Thoracic aorta (tissue), 2 donors: ENCODE data around the gene SERPINE1. TPM values are rescaled to one million over a fixed set of nuclear protein-coding genes. Genes with fewer than 3 reads are reported as not detected.

Experiments
- ATAC-seq: fragments of 150-250 bp; one replicate; pipeline ENCODE4 v1.8.0; 2017; ENCODE audit warnings: low read depth; ENCODE audit not compliant: insufficient number of reproducible peaks, low FRiP score
- DNase-seq: peaks from one replicate; pipeline ENCODE4 v3.0.0-alpha.2; 2020; ENCODE audit warnings: low spot score
- H3K27ac ChIP-seq, 2 donors: fragments of 200-600 bp; sonication (generic); 1 replicate in 1 of 2; 2 replicates in 1 of 2; pipeline ENCODE4 v1.5.1; 2016; ENCODE audit warnings: mild to moderate bottlenecking in 2 of 2, moderate library complexity in 2 of 2
- H3K27me3 ChIP-seq: fragments of 200-600 bp; sonication (generic); replicated peaks from 2 replicates; pipeline ENCODE4 v1.6.0; 2016; ENCODE audit warnings: mild to moderate bottlenecking; ENCODE audit not compliant: insufficient read depth
- H3K36me3 ChIP-seq: fragments of 200-600 bp; sonication (generic); one replicate; pipeline ENCODE4 v1.5.1; 2016
- H3K4me1 ChIP-seq, 2 donors: fragments of 200-600 bp; sonication (generic); 1 replicate in 1 of 2; 2 replicates in 1 of 2; pipeline versions ENCODE4 v1.5.1 to v1.6.0; 2016; ENCODE audit warnings: low read depth in 2 of 2, mild to moderate bottlenecking in 1 of 2; ENCODE audit not compliant: control insufficient read depth in 1 of 2
- H3K4me3 ChIP-seq: fragments of 200-600 bp; sonication (generic); 2 replicates; pipeline ENCODE4 v1.5.1; 2016; ENCODE audit warnings: mild to moderate bottlenecking
- H3K9me3 ChIP-seq: fragments of 200-600 bp; sonication (generic); 2 replicates; pipeline ENCODE4 v1.5.1; 2016
- total RNA-seq, 2 donors: library from RNA; depleted of rRNA; stranded (reverse); fragments of >200 nt; gene quantifications; one replicate each; pipeline versions ENCODE4 v1.1.0 to v1.2.3, GENCODE V29; 2016
- TF ChIP-seq, protein P1 (sequence below): fragments of 200-600 bp; sonication (generic); IDR thresholded peaks from one replicate; pipeline ENCODE4 v1.5.1; 2019; ENCODE audit warnings: antibody characterized with exemption

SERPINE1 gene
- total RNA-seq, 2 donors from 2014 or later = 542 to 1,009 TPM

DNA sequence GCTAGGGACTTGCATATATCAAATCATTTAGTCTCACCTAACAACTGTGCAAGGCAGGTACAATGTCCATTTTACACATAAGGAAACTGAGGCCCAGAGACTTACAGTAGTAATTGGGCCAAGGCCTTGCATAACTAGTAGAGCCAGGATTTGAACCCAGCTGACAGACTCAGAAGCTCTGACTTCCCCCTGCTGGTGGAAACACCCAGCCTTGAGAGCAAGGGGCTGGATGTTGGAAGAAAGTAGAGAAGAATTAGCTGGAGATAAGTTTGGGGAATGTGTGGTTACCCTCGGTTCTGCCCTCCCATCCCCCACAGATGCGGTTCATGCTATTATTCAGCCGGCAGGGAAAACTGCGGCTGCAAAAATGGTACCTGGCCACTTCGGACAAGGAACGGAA is 29.4 kb downstream of the SERPINE1 start:
- Histone ChIP-seq H3K4me1 (peaks cover 5 to 12% of the 10 kb centered on the region in 2 donors), H3K9me3 (no peaks in the 10 kb centered on the region), H3K36me3 (peaks cover 22% of the 10 kb centered on the region), H3K4me3 (no peak overlapping the region), H3K27ac (no peak overlapping the region), H3K27me3 (no peaks in the 10 kb centered on the region)
- ATAC-seq (no peak), DNase-seq (no peak)
- TF ChIP-seq, protein P1, sequence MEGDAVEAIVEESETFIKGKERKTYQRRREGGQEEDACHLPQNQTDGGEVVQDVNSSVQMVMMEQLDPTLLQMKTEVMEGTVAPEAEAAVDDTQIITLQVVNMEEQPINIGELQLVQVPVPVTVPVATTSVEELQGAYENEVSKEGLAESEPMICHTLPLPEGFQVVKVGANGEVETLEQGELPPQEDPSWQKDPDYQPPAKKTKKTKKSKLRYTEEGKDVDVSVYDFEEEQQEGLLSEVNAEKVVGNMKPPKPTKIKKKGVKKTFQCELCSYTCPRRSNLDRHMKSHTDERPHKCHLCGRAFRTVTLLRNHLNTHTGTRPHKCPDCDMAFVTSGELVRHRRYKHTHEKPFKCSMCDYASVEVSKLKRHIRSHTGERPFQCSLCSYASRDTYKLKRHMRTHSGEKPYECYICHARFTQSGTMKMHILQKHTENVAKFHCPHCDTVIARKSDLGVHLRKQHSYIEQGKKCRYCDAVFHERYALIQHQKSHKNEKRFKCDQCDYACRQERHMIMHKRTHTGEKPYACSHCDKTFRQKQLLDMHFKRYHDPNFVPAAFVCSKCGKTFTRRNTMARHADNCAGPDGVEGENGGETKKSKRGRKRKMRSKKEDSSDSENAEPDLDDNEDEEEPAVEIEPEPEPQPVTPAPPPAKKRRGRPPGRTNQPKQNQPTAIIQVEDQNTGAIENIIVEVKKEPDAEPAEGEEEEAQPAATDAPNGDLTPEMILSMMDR = no peak

GRCh38 chr7:101156866-101157589 is 30.1 kb downstream of the SERPINE1 start:
- no peak overlapping the region for H3K27ac ChIP-seq
- no peak for ATAC-seq

DNA sequence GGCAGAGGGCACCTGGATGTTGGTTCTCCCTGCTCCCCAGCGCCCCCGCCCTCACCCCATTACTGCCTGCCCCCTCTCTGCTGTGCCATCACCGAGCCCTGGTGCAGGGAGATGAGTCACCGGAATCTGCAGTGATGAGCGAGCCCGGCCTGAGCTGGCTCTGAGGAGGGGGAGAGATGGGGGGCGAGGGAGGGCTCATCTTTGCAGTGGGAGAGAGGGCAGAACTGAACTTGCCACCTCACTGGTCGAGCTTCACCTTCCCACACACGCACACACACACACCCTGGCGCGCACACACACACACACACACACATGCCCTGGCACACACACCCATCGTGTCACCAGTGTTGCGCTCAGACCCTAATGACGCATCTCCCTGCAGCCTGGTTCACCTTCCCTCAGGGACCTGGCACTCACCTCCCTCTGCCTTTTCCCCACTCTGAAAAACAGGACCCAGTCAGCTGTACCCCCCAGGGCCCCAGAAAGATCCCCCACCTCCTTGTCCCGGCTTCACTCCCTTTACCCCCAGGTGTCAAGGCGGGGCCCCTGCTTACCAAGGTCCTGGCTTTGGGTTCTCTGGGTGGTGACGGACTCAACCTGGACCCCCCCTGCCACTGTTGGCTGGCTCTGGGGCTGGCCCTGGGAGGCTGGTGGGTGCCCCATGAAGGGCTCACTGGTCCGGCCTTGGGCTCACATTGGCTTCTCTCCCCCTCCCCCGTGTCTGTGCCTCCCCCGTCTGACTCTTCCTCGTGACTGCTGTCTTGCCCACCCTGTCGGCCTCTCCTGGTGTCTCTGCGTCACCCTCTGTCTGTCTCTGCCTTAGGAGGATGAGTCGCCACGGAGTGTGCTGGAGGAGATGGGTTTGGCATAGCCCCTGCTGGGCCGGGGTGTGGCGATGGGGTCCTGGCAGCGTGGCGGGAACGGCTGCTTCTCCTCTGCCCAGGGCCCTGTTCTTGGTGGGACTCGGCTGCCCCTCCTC is 33.1 kb downstream of the SERPINE1 start:
- no peaks in the 10 kb centered on the region for H3K9me3 ChIP-seq
- no peak for DNase-seq
- no peak overlapping the region for H3K27ac ChIP-seq
- TF ChIP-seq, protein P1 = no peak
- H3K4me1 ChIP-seq = peaks cover 22 to 31% of the 10 kb centered on the region in 2 donors
- peaks cover 22% of the 10 kb centered on the region for H3K36me3 ChIP-seq
- no peak overlapping the region for H3K4me3 ChIP-seq
- ATAC-seq = no peak
- peaks cover 9% of the 10 kb centered on the region for H3K27me3 ChIP-seq

More at GRCh38 chr7:101156866-101157589, 30.1 kb downstream of the SERPINE1 start:
- Histone ChIP-seq H3K36me3 (peaks cover 22% of the 10 kb centered on the region), H3K27me3 (no peaks in the 10 kb centered on the region), H3K4me1 (peaks cover 5 to 12% of the 10 kb centered on the region in 2 donors), H3K9me3 (no peaks in the 10 kb centered on the region), H3K4me3 (no peak overlapping the region)
- DNase-seq = no peak
- TF ChIP-seq, protein P1 = no peak

DNA sequence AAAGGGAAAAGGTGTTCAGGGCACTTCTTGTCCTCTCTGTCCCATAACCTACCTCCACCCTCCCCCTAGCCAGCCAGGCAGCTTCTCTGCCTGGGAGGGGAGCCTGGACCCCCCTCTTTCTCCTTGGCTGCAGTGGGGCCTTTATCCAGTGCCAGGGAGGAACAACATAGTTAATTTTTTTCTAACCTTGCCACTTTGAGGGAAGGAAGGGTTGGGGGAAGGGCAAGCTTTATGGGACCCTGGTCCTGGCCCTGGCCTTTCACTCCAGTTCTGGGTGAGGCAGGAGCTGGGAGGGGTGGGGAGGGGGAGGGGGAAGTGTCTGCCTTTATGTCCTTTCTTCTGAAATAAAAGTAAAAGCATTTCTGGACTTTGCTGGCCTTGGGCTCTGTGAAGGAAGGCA is 34.0 kb downstream of the SERPINE1 start:
- H3K27me3 ChIP-seq = peaks cover 10% of the 10 kb centered on the region
- TF ChIP-seq, protein P1 = no peak
- peaks cover 25 to 34% of the 10 kb centered on the region in 2 donors for H3K4me1 ChIP-seq
- H3K27ac ChIP-seq = no peak overlapping the region
- peaks cover 22% of the 10 kb centered on the region for H3K36me3 ChIP-seq
- H3K4me3 ChIP-seq = no peak overlapping the region
- no peak for ATAC-seq
- H3K9me3 ChIP-seq = no peaks in the 10 kb centered on the region
- no peak for DNase-seq
